Activated CD4-positive, alpha-beta T cell treated with anti-CD3 and anti-CD28 coated beads for 1 hour (primary cell): Measurements from ENCODE around the gene RALA.
"Not testable (repeated sequence)": the region's sequence is repeated elsewhere in the genome, so short reads cannot be mapped to it uniquely, and the experiment has no call there.

Experiments used
- DNase-seq: peaks from one replicate; pipeline ENCODE4 v3.0.0-alpha.2; 2020

RALA gene

GRCh38 chr7:39650676-39651075, 27.3 kb downstream of the RALA start:
- no peak for DNase-seq

DNA sequence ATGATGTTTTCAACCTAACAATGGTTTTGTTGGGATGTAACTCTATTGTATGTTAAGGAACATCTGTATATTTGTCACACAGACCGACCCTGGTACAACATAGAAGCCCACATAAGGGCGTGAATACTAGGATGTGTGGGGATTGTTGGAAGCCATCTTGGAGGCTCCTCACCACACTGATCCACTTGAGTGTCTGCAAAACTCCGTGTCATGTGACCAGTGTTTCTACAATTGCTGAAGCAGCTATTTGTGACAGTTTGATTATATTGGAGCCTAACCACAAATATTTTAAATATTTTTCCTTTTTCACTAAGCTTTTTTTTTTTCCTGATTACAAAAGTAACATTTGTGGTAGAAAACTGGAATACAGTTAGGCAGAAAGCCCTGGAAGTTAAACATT, 27.9 kb downstream of the RALA start:
- no peak for DNase-seq

DNA sequence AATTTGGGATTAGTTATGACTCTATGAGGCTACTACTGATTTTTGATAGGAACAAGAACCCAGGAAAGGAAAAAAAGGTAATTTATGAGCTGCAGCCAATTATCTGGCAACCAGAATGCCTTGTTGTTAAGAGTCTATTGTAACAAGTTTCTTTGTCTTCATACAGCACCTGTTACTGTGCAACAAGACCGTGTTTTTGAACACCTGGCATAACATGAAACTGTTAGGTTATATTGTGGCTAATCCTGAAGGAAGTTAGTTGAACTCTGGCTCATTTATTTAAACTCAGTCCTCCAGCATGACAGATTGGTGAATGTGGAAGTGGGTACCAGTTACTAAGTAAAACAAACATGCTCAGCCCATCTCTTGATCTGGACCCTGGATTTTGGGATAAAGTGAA, 33.0 kb downstream of the RALA start:
- DNase-seq = no peak

- DNase-seq = no peak
Observed at GRCh38 chr7:39659356-39660013, 36.1 kb downstream of the RALA start.

DNA sequence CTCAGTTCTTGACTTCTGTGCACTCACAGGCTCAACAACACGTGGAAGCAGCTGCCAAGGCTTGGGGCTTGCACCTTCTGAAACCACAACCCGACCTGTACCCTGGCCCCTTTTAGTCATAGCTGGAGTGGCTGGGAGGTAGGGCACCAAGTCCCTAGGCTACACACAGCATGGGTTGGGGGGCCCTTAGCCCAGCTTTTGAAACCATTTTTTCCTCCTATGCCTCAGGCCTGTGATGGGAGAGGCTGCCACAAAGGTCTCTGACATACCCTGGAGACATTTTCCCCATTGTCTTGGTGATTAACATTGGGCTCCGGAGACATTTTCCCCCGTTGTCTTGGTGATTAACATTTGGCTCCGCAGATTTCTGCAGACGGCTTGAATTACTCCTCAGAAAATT, 38.6 kb downstream of the RALA start:
- no peak for DNase-seq

DNA sequence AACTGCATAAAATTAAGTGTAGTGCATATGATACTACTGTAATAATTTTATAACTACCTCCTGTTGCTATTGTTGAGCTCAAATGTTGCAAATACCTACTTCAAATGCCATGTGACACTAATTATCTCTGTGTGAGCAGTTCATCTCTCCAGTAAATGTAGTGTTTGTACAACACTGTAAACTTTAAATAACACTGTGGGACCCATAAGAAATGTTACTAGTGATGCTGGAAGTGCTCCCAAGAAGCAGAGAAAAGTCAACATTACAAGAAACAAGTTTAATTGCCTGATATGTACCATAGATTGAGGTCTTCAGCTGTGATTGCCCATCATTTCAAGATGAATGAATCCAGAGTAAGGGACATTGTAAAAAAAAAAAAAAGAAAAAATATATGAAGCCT, 39.9 kb downstream of the RALA start:
- no peak for DNase-seq

- no peak for DNase-seq
Observed at GRCh38 chr7:39664057-39664456, 40.7 kb downstream of the RALA start.

- no peak for DNase-seq
Observed at GRCh38 chr7:39664585-39664984, 41.2 kb downstream of the RALA start.

- DNase-seq = no peak
Observed at GRCh38 chr7:39666562-39666961, 43.2 kb downstream of the RALA start.

- DNase-seq = no peak
Observed at GRCh38 chr7:39667341-39667923, 44.1 kb downstream of the RALA start.

- DNase-seq = not testable (repeated sequence)
Observed at GRCh38 chr7:39668280-39668679, 44.9 kb downstream of the RALA start.

GRCh38 chr7:39670052-39670451, 46.7 kb downstream of the RALA start:
- DNase-seq = no peak

DNA sequence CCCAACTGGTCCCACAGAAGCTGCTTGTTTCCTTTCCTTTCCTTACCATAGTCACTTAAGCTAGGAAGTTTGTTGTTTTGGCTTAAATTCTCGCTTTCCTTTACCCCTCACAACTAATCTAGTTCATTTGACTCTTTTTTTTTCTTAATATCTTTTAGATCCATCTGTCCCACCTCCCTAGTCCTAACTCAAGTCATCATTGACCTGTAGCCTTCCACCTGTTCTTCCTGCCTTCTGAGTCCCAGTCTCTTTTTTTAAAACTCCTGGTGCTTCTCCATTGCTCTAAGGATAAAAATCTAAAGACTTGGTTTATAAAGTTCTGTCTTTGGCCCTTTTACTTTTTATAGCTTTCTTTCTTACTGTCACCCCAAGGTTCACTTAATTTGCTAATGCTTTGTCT, 47.6 kb downstream of the RALA start:
- no peak for DNase-seq

DNA sequence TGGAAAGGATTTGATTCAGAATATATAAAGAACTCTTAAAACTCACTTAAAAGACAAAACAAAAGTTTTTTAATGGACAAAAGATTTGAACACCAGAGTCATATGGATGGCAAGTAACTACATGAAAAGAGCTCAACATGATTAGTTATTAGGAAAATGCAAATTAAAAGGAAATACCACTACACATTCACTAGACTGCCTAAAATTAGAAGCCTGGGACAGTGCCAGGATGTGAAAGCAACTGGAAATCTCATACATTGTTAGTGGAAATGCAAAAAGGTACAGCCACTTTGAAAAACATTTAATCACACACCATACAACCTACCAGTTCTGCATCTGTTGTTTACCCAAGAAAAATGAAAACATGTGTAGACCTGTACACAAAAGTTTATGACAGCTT, 48.8 kb downstream of the RALA start:
- DNase-seq = no peak

DNA sequence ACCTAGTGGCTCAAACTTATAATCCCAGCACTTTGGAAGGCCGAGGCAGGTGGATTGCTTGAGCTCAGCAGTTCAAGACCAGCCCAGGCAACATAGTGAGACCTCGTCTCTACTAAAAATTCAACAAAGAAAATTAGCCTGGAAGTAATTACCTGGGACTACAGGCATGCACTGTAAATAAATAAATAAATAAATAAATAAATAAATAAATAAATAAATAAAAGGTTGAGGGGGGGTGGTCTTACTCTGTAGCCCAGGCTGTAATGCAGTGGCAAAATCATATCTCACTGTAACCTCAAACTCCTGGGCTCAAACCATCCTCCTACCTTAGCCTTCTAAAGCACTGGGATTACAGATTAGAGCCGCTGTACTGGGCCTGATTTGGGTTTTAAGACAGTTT, 50.5 kb downstream of the RALA start:
- no peak for DNase-seq

- no peak for DNase-seq
Observed at GRCh38 chr7:39674406-39674805, 51.0 kb downstream of the RALA start.

- no peak for DNase-seq
Observed at GRCh38 chr7:39676346-39676745, 53.0 kb downstream of the RALA start.

DNA sequence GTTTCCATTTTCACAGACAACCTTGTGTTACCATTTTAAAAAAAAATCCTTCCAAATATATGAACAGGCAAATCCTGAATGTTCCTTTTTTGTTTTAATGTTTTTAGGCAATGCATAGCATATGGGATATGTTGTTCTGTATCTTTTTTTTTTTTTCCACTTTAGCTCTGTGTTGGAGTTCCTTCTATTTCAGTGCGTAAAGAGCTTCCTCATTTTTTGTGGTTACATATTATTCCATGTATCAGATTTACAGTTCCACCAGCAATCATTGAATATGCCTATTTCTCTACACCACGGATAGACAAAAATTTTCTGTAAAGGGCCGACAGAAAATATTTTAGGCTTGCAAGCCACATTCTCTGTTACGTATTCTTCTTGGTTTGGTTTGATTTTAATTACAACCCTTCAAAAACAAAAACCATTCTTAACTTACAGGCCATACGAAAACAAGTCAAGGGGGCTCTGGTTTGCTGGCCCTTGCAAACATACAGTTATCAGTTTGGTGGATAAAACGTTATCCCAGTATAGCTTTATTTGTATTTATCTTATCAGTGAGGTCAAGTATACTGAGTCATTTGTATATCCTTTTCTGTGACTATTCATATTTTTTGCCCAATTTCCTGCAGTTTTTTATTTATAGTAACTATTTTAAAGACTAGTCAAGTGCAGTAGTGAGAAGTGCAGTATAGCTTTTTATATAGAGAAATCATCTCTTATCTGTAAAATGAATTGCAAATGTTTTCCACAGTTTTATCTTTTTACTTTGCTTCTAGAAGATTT, 55.7 kb downstream of the RALA start:
- no peak for DNase-seq

DNA sequence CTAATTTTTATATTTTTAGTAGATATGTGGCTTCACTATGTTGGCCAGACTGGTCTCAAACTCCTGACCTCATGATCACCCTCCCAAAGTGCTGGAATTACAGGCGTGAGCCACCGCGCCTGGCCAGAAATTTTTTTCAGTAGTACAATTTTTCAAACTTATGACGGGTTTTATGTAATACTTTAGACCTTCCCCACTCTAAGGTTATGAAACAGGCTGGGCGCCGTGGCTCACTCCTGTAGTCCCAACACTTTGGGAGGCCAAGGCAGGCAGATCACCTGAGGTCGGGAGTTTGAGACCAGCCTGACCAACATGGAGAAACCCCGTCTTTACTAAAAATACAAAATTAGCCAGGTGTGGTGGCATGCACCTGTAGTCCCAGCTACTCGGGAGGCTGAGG, 56.5 kb downstream of the RALA start:
- DNase-seq = not testable (repeated sequence)

GRCh38 chr7:39681887-39682441, 58.6 kb downstream of the RALA start:
- DNase-seq = no peak

DNA sequence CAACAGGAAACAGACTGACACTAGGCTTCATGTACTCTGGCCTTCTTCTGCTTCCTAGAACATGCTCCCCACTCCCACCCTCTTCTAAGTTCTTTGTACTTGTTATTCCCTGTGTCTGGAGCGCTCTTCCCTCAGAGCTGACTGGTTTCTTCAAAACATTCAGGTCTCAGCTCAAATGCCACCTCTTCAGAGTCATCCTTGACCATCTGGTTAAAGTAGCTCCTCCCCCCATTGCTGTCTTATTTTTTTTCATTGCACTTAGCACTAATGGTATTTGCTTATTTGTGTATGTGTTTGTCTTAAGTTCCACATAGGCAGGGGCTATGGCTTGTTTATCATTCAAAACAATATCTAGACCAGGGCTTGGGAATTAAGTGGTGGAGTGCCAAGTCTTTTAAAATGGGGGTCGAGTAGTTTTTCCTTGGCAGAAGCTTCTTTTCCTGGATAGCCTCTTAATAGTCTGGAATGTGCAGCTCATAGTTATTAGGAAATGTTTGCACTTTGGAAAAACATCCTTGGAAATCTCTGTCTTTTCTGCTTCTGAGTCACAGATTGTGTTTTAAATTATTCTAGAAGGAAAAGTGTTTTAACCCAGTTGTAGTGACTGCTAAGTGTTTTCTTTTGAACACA, 60.0 kb downstream of the RALA start:
- DNase-seq = no peak

DNA sequence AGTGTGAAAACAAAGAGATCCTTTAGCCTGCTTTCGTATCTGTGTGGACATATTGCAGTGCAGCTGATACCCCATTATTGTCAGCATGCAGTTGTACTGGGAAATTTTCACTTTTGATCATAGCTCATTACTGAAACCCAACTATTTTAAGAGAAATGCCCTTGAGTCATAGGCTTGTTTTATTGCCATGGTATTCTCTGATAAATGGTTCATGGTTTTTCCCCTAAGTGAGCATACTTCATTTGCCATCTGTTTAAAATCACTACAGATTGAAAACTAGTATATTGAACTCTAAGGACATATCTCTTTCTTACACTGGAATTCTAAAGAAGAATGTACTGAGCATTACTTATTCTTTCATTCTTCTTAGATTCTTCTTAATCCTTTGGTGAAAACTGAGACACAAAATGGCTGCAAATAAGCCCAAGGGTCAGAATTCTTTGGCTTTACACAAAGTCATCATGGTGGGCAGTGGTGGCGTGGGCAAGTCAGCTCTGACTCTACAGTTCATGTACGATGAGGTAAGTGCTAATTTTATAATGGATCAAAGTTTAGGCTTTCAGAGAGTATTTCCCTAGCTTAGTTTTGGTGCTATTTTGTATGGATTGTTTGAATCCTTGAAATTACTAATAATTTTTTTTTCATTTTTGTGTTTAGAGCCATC, 63.0 kb downstream of the RALA start:
- no peak for DNase-seq
